ENCODE measurements around the gene MTFR1L. TPM values are rescaled to one million over a fixed set of nuclear protein-coding genes. Genes with fewer than 3 reads are reported as not detected.

Gene MTFR1L
- polyA plus RNA-seq, 1 of the 3 experiments (the other 2 are of a cell fraction) = 53.6 TPM

GRCh38 chr1:25798666-25799351 is 20.9 kb upstream of the MTFR1L start:
- Histone ChIP-seq H3K27ac (ENCODE audit: low read depth in 2 of 2, low read length in 1 of 2) (no peak overlapping the region; a peak in 1 of 4 replicates), H3F3A (replicated peaks; ENCODE audit: insufficient read depth) (peaks cover 12% of the 10 kb centered on the region), H4K20me1 (ENCODE audit: insufficient read depth) (no peaks in the 10 kb centered on the region), H3K9ac (no peak overlapping the region), H2AFZ (ENCODE audit: low read depth) (no peak overlapping the region), H3K4me2 (no peak overlapping the region), H3K9me3 (no peaks in the 10 kb centered on the region), H3K9me2 (no peaks in the 10 kb centered on the region), H3K4me3 (ENCODE audit: low read depth in 2 of 2, low read length in 1 of 2) (no peak overlapping the region), H3K4me1 (ENCODE audit: control insufficient read depth in 1 of 2, insufficient read depth in 2 of 2, low read depth in 1 of 2, low read length in 1 of 2) (peaks cover 0 to 32% of the 10 kb centered on the region in 2 experiments; a peak in 3 of 4 replicates), H3K36me3 (replicated peaks in 1 of 2; ENCODE audit: control insufficient read depth in 1 of 2, insufficient read depth in 2 of 2, low read length in 1 of 2) (no peaks in the 10 kb centered on the region), H3K27me3 (ENCODE audit: insufficient read depth) (no peaks in the 10 kb centered on the region), H3K79me2 (ENCODE audit: insufficient read depth) (peaks cover 24% of the 10 kb centered on the region; the same call in 1 of the 2 replicates)
- TF ChIP-seq CHD2 (IDR thresholded peaks at IDR 0.05; ENCODE audit: low read length, partially characterized antibody) (no peak), FOXJ3 (CRISPR knock-in tag; IDR thresholded peaks at IDR 0.05) (no peak), ZBTB33 (IDR thresholded peaks at IDR 0.05; ENCODE audit: borderline replicate concordance, low read depth) (no peak), NRF1 (IDR thresholded peaks at IDR 0.05; ENCODE audit: low read depth, low read length) (no peak), ELF1 (IDR thresholded peaks at IDR 0.05) (no peak), CTCF (IDR thresholded peaks at IDR 0.05) (no peak), PBX3 (IDR thresholded peaks at IDR 0.05) (no peak), SIN3A (IDR thresholded peaks at IDR 0.05; ENCODE audit: borderline replicate concordance, low read depth, low read length) (no peak), MEF2A (IDR thresholded peaks at IDR 0.05; ENCODE audit: borderline replicate concordance, low read depth) (no peak), NFIC (IDR thresholded peaks at IDR 0.05; ENCODE audit: borderline replicate concordance) (no peak), REST (IDR thresholded peaks at IDR 0.05; ENCODE audit: low read depth, low read length) (no peak)
- ChIA-PET POLR2A (no interaction called here), CTCF (interaction anchor here (0.7 to 3.6 kb wide), 17 partner anchors 11 to 190 kb away, joined by 3 to 26 read pairs (median 3); partner anchors contain the start of genes MAN1C1 and PAQR7)
- no peak for DNase-seq
- 89% methylated on average over 3 of the region's 8 CpGs for WGBS (ENCODE audit: low lambda C conversion rate)
